Psoas muscle (tissue), 8 donors: Measurements from ENCODE around the gene RPL13A. TPM values are rescaled to one million over a fixed set of nuclear protein-coding genes. Genes with fewer than 3 reads are reported as not detected.

Source experiments
- ATAC-seq, 4 donors: fragments of 200-7000 bp; cut with Tn5 transposase; one replicate each; pipeline ENCODE4 v1.9.1; 2020; ENCODE audit warnings: moderate library complexity in 3 of 4, mild to moderate bottlenecking in 2 of 4
- DNase-seq, 2 donors: peaks; one replicate each; pipeline ENCODE4 v3.0.0-alpha.2; 2020
- H3K27ac ChIP-seq: fragments of 200-600 bp; one replicate; pipeline ENCODE4 v1.8.0; 2022
- H3K27me3 ChIP-seq, 3 donors: fragments of 200-600 bp in 1 of 3; one replicate each; pipeline versions ENCODE4 v1.6.1 to v1.8.0; 2013 to 2022; ENCODE audit warnings: low read length in 2 of 3, mild to moderate bottlenecking in 2 of 3, moderate library complexity in 1 of 3; ENCODE audit not compliant: insufficient read depth in 3 of 3
- H3K36me3 ChIP-seq, 2 donors: fragments of 200-600 bp in 1 of 2; one replicate each; pipeline versions ENCODE4 v1.6.1 to v1.8.0; 2013 to 2022; ENCODE audit warnings: low read depth in 1 of 2, mild to moderate bottlenecking in 1 of 2, moderate library complexity in 1 of 2; ENCODE audit not compliant: insufficient read depth in 1 of 2
- H3K4me1 ChIP-seq: fragments of 200-600 bp; one replicate; pipeline ENCODE4 v1.8.0; 2022
- H3K4me3 ChIP-seq: fragments of 200-600 bp; one replicate; pipeline ENCODE4 v1.8.0; 2022; ENCODE audit warnings: mild to moderate bottlenecking
- H3K9me3 ChIP-seq: fragments of 200-600 bp; one replicate; pipeline ENCODE4 v1.8.0; 2022
- CTCF ChIP-seq: fragments of 200-600 bp; IDR thresholded peaks from one replicate; pipeline ENCODE4 v1.8.0; 2022; ENCODE audit warnings: antibody characterized with exemption
- WGBS, 3 donors: extraction: QIAGEN DNeasy Blood & Tissue Kit; methylation state at CpG; one replicate each; pipeline versions ENCODE4 v1.1.6 to v1.1.7; 2013; 5-methylcytosine and 5-hydroxymethylcytosine counted together
- intact Hi-C, 2 donors: fragments of 100-400 bp; cut with DNase I; formaldehyde crosslinking; loops; one replicate each; pipeline versions ENCODE4 v1.11.0 to v1.14.2; 2022
- polyA plus RNA-seq, 3 donors: library from polyadenylated mRNA; stranded (reverse); fragments of 200-250 nt; gene quantifications; one replicate each; pipeline ENCODE4 v1.2.3, GENCODE V29; 2013
- total RNA-seq, 4 donors: library from RNA; stranded (reverse); fragmentation: NEBNext Ultra II Directional in 2 of 4; extraction: Animal tissue kit (Norgen Biotek cat#: 25700) in 2 of 4; gene quantifications; one replicate each; pipeline versions ENCODE4 v1.2.1 to v1.2.4, GENCODE V29; 2021 to 2023
- donor health status: healthy with polysubstance abuse.
- donor health status: DM: no; HTN: no; CAD: no; lungs with moderate emphysema.
- donor health status: Bipolar disorder and iron deficiency.
- donor health status: healthy.
- donor health status: DM: yes; HTN: yes; CAD: no.
- donor health status: DM: no; HTN: no; CAD: no.
- donor health status: DM: no; HTN: no; CAD: no.
- donor health status: DM: yes; HTN: yes; CAD: no.

RPL13A gene
- total and polyA plus RNA-seq, 7 donors = 1,392 to 2,955 (median 1,992) TPM

- WGBS, 3 donors = 57 to 65% (median 62%) methylated on average over 26 to 27 of the region's 27 CpGs
- peak; percentile 60 to 73 for DNase-seq
- intact Hi-C loops = no loop called here
- H3K4me3 ChIP-seq = no peak overlapping the region
- no peaks in the 10 kb centered on the region for H3K36me3 ChIP-seq
- no peaks in the 10 kb centered on the region for H3K27me3 ChIP-seq
- no peaks in the 10 kb centered on the region for H3K9me3 ChIP-seq
- no peak overlapping the region for H3K27ac ChIP-seq
- H3K4me1 ChIP-seq = peaks cover 5% of the 10 kb centered on the region
- TF ChIP-seq CTCF = peak; percentile 8
- peak in 2 of 4 donors; percentile 24 to 29 for ATAC-seq
Observed at GRCh38 chr19:49475995-49476880, 11.2 kb upstream of the RPL13A start.

DNA sequence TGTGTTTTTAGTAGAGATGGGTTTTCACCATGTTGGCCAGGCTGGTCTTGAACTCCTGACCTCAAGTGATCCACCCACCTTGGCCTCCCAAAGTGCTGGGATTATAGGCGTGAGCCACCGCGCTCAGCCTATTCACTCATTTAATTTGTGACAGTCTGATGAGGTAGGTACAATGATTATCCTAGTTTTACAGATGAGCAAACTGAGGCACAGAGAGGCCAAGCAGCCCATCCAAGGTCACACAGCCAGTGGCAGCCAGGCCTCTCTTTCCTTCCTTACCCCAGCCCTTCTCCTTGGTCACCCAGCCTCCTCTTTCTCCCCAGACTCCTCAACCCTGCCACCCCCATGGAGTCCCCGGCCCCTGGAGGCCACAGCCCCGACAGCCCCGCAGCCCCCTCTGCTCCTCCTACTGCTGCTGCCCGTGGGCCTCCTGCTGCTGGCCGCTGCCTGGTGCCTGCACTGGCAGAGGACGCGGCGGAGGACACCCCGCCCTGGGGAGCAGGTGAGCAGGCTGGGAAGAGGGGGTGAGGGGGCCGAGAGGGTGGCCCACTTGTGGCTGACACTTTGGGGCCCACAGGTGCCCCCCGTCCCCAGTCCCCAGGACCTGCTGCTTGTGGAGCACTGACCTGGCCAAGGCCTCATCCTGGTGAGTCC lies 7.3 kb upstream of the RPL13A start:
- Histone ChIP-seq H3K36me3 (no peaks in the 10 kb centered on the region), H3K27ac (no peak overlapping the region), H3K4me3 (no peak overlapping the region), H3K4me1 (no peaks in the 10 kb centered on the region), H3K9me3 (no peaks in the 10 kb centered on the region), H3K27me3 (no peaks in the 10 kb centered on the region)
- peak in 1 of 2 donors; percentile 54 for DNase-seq
- TF ChIP-seq CTCF = no peak
- 88 to 96% (median 91%) methylated on average over 14 of the region's 14 CpGs for WGBS, 3 donors
- intact Hi-C loops = no loop called here
- ATAC-seq = no peak

DNA sequence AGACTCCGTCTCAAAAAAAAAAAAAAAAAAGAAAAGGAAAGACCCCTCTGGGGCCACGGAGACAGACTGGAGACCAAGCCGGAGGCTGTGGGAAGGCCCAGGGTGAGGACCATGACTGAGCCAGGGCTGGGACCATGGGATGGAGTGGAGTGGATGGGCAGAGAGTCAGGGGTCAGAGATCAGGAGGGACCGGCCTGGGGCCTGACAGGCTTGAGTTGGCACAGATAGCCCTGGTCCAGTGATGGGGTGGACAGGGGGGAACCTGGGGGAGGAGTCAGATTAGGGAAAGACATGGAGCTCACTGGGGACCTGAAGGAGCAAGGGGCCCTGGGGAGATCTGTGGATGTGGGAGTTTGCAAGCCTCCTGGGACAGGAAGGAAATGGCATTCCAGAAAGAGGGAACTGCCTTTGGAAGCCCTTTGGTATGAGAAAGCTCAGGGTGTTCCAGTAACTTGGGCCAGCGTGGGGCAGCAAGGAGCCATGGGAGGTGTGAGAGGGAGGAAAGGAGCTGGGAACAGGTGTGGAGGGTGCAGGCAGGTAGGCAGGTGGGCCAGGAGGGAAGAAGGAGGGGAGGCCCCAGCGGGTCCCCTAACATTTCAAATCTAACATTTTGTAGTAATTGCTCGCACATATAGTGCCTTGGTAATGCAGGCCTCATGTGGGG lies 6.3 kb upstream of the RPL13A start:
- TF ChIP-seq CTCF = no peak
- Histone ChIP-seq H3K4me3 (no peak overlapping the region), H3K9me3 (no peaks in the 10 kb centered on the region), H3K4me1 (no peaks in the 10 kb centered on the region), H3K27ac (no peak overlapping the region), H3K36me3 (no peaks in the 10 kb centered on the region), H3K27me3 (no peaks in the 10 kb centered on the region)
- 86 to 89% (median 88%) methylated on average over 7 of the region's 7 CpGs for WGBS, 3 donors
- ATAC-seq (no peak), DNase-seq (no peak)
- intact Hi-C loops = no loop called here

DNA sequence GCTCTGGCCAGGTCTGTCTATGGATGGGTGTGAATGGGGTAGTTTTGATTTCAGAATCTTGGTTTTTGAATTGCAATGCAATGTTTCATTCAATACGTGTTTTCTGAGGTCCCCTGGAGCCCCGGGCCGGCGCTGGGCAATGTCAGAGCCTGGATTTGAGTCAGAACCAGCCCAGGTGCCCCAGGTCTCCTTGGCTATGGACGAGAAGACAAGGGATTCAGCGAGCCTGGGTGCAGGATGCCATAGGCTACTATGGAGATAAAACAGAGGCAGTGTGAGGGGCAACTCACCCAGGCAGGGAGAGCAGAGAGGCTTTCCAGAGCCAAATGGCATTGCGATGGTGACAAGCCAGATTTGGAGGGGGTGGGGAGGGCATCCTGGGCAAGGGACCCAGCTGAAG lies 1.2 kb upstream of the RPL13A start:
- H3K4me3 ChIP-seq = no peak overlapping the region
- intact Hi-C loops = no loop called here
- no peaks in the 10 kb centered on the region for H3K27me3 ChIP-seq
- TF ChIP-seq CTCF = no peak
- peaks cover 4 to 28% of the 10 kb centered on the region in 2 donors for H3K36me3 ChIP-seq
- peaks cover 24% of the 10 kb centered on the region for H3K4me1 ChIP-seq
- DNase-seq (no peak), ATAC-seq (no peak)
- H3K9me3 ChIP-seq = no peaks in the 10 kb centered on the region
- no peak overlapping the region for H3K27ac ChIP-seq
- 86 to 91% (median 88%) methylated on average over 7 of the region's 7 CpGs for WGBS, 3 donors
